HG03175 (cell line): Measurements from ENCODE around the gene TRAPPC12.
"Not testable (repeated sequence)": the region's sequence is repeated elsewhere in the genome, so short reads cannot be mapped to it uniquely, and the experiment has no call there.

ENCODE experiments used
- ATAC-seq: cut with Tn5 transposase; IDR thresholded peaks from one replicate; pipeline ENCODE4 v1.9.1; 2021; ENCODE audit warnings: mild to moderate bottlenecking, moderate library complexity; ENCODE audit not compliant: unreplicated experiment

TRAPPC12 gene

DNA sequence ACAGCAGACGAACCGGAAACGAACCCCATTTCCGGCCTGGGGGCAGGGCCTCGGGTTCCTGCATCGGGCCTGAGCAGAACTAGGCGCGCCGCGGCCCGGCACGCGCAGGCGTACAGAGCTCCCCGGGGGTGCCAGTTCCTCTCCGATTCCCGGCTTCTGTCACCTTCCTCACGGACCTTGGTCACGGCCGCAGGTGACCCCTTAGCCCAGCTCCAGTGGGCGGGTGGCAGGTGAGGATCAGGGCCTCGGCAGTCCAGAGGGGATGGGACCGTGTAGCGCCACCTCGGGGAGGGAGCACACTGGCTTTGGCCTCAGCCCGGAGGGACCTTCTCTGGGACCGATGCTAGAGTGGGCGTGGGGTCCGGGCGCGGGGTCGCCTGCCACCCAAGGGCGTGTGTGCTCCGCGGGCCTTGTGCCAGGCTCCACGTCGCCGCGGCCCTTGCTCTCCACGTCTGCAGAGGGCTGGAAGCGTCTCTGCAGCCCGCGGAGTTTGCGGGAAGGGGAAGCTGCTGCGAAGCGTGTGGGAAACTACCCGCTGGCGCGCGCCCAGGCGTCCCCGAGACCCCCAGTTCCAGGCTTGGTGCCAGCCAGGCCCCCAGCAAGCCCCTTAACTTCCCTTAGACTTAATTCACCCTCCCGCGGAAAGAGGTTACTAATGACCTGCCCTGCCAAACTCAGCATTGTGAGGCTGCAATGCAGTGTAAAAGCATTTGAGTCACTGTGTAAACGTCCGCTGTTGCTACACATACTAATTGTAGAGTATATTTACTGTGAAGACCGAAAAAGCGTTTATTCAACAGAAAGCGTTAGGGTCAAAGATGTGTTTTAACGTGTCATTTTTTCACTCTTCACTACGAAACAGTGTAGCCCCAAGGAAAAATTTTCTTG, at the start of gene TRAPPC12:
TSS of gene TRAPPC12 (plus strand) at position 48 of the 888 bp plus-strand sequence. CDS start 7,930 bp downstream, outside the sequence.
- peak; percentile 74 for ATAC-seq

DNA sequence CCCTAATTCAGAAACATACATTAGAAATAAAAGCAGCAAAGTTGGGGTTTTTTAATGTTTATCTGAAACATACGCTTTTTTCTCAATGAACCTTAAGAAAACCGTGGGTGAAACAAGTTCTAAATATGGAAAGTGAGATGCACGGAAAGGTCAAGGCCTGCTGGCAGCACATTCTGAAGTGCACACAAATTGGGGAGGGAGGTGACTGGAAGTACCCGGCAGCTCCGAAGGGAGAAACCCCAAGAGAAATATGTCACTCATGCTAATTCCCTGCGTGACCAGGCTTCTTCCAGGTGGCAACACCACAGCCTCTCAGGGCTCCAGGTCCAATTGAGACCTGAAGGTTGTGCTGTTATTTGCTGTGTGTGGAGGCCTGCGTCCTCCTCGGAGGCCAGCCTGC, 47.4 kb upstream of the TRAPPC12 start:
- ATAC-seq = no peak

DNA sequence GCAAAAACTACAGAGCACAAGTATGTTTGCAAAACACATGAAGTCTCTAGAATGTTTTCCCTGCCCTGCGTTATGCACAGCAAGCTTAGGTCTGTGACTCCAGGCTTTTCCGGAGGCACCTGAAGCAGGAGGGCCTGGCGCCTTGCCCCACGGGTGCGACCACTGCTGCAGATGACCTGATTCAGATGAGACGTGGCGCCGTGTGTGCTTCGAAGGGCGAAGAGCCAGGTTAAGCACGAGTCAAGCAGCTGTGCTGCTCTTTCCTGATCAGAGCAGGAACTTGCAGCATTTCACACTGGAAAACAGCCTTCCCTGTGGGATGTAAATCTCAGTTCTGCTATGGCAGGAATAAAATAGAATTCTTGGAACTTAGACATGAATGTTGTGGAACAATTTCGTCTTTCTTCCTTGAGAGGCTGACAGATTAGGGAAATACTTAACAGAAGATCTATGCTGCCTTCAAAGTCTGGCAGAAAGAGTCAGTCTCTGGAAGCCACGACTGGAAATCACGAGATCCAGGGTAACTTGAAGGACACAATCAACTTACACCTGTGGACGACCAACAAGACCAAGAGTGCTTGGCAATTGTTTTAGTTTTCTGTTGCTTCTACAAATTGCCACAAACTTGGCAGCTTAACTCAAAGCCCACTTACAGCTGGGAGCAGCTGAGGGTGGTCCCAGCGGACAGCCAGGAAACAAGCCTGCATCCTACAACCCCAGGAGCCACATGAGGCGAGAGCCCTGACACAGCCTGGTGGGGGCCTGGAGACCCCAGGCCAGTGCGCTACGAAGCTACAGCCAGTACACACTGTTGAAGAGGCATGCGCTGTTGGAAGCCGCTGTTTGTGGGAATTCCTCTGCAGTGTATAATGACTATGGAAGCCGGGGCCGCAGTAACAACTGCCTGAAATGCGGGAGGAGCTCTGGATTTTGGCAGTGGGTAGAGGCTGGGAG, 44.8 kb upstream of the TRAPPC12 start:
- ATAC-seq = no peak

DNA sequence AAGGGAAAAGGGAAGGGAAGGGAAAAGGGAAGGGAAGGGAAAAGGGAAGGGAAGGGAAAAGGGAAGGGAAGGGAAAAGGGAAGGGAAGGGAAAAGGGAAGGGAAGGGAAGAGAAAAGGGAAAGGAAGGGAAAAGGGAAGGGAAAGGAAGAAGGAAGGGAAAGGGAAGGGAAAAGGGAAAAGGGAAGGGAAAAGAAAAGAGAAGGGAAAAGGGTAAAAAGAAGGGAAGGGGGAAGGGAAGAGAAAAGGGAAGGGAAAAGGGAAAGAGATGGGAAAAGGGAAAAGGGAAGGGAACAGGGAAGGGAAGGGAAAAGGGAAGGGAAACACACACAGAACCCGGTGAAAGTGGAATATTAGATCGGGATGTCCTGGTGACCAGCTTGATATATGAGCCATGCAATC, 42.6 kb upstream of the TRAPPC12 start:
- ATAC-seq = no peak

DNA sequence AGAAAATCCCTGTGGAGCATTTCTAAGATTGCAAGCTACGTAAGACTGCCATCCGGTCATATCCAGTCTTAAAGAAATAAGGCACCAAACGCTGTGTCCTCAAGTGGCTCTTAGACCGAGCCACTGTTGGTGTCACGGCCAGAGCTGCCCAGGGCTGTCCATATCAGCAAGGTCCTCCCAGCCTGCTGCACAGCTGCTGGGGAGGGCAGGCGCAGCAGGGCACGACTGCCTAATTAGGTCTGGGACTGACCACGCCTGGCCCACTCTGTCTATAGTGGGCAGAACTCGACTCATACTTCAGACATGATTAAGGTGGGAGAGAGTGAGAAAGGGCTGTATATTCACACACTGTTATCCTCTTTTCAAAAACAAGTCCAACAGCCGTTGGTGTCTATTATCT, 41.2 kb upstream of the TRAPPC12 start:
- ATAC-seq = no peak

DNA sequence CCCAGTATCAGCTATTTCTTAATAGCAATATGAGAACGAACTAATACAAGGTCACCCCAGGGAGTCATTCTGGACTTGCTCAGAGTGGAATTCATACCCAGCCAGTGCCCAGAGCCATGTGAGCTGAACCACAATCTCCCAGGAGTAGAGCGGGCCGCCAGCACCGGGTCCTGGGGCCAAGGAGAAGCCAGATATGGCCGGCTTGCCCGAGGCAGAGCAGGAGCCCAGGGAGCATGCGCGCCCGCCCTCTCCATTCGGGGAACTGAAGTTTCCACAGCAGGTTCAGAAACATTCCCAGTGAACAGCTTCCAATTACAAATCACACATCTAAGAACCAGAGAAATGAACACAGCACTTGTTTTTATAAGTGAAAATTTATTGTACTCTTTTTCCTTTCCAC, 39.4 kb upstream of the TRAPPC12 start:
- no peak for ATAC-seq

DNA sequence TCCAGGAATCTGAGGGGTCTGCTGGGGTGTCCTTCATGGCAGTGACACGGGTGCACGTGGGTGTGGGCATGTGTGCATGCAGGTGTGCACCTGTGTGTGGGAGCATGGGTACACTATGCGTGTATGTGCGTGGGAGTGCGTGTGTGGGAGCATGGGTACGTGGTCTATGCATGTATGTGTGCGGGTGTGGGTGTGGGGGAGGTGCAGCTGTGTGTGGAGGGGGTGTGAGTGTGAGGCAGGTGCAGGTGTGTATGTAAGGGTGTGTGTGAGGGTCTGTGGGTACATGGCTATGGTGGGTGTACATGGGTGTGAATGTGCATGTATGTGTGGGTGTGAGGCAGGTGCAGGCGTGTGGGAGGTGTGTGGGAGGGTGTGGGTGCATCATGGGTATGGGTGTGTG, 38.2 kb upstream of the TRAPPC12 start:
- no peak for ATAC-seq

DNA sequence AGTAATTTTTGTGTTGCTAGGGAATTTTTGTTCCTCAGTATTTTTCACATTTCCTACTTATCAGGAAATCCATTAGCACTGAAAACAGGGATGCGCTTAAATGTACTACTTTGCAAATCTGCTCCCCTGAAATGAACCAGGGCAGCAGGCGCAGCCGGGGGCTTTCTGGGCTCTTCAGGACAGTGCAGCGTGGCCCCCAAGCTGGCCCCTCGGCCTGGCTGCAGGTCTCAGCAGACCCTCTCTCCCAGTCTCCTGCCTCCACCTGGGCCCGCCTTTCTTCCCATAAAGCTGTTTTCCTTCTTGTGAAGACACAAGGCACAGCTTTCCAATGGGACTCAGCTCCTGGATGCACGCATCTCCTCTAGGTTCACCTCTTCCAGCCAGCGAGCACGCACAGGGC, 37.2 kb upstream of the TRAPPC12 start:
- no peak for ATAC-seq

DNA sequence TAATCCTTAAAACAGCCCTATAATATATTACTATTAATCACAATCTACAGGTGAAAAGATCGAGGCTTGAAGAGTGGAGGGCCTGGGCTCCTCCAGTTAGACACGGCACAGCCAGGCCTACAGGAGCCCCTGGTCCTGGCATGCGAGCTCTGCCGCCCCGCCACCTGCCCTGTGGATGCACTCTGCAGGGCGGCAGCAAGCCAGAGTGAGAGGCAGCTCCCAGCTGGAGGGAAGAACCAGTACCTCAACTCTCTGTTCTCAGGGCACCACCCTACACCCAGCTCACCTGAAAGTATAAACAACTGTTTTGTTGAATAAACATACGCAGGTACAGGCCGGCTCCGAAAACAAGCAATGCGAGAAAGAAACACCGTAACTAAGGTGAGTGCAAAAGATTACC, 36.5 kb upstream of the TRAPPC12 start:
- no peak for ATAC-seq

DNA sequence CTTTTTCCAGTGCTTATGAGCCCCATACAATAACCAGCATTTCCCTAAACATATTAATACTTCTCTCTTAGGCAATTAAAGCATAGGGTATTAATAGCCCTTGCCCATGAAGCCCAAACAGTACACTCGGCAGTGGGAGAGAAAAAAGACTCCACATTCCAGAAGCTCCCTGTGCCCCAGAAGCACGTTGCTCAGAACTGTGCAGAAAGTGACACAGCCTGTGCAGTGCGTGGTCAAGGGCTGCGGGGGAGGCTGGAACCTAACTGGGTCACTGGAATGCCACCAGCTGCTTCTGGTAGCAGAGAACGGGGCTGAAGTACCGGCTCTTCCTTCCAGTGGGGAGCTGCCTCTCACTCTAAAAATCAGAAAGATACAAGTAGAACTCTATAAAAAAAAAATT, 34.6 kb upstream of the TRAPPC12 start:
- no peak for ATAC-seq

DNA sequence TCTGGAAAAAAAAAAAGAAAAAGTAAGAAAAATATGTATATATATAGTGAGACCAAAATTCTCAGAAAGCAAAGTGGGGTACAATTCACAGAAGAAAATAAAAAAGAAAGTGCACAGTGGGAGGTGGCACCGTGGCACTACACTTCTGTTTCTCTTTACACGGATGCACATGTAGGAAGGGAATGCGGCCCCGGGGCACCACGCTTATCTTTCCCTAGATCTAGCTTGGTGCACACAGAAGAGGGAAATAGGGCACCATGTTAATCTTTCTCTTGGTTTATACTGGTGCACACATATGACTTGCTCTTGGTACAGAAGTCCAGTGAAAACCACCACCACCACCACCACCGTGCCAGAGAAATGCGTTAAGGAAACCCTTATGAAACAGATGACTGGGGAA, 33.9 kb upstream of the TRAPPC12 start:
- ATAC-seq = no peak

DNA sequence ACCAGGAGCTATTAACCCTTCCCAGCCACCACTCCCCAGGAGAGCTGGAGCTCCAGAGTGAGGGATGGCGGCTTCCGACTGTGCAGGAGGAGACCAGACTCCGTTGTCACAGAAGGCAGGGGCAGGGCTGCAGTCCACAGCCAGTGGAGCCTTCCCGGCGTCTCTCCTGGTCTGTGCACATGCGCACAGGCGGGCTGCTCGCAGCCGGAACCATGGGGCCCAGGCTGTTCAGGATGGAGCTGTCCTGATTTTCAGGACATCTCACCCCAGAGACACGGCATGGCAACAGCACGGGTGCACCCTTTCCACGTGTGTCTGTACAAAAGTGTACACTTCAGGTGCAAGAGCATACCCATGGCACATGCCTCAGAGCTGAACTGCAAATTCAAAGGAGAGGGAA, 30.7 kb upstream of the TRAPPC12 start:
- no peak for ATAC-seq

DNA sequence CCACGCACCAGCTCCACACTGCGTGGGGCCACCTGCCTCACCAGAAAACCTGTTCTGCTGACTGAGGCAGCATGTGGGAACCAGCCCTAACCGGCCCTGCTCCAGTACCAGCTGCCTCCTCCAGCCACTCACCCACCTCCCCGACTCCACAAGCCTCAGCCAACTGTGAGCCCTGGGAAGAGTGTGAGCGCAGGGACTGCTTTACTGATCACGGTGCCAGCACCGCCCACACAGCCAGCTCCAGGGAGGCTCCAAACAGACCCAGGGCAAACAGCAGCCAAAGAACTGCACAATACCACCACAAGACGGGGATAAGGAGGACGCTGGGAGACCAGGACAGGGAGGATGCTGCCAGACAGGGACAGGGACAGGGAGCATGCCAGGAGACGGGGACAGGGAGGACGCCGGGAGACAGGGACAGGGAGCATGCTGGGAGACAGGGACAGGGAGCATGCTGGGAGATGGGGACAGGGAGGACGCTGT, 30.2 kb upstream of the TRAPPC12 start:
- no peak for ATAC-seq

DNA sequence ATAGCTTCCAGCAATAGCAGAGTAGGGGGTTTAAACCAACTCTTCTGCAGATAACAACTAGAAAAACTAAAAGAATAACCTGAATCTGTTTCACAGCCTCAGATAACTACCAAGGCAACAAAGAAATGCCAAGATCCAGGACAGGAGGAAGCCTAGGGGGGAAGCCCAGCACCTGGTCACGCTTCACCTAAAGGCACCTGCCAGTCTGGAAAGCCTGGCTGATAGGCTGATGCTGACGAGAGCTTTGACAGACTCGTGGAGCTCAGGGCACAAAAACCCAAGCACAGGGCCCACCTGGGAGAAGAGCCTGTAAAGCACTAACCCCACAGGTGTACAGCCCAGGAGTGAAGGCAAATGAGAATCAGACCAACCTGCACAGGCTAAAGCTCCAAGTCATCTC, 24.5 kb upstream of the TRAPPC12 start:
- ATAC-seq = no peak

DNA sequence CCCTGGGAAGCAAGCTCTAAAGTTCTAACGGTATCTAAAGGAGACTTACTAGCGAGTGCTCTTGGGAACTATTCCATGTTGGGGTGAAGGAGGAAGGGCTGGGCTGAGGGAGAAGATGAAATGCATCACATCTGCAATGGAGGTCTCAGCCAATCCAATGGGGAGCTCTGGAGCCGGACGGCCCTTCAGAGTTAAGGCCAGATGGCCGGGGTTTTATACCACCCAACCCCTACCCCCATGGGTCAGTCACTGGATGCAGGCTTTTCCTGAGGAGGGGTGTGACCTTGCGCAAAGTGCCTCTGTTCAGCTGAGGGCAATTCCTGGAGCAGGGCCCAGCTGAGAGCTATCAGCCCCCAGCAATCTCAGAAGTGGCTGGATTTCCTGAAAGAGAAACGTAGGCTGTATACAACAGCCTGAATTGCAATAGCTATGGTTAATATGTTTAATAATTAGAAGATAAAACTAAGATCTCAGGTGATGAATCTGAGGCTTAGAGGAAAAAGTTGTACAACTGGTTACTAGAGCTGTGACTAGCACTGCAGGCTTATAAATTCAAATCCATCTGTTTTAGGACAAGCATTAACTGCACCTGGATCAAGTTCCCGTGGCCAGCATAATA, 23.4 kb upstream of the TRAPPC12 start:
- ATAC-seq = no peak

DNA sequence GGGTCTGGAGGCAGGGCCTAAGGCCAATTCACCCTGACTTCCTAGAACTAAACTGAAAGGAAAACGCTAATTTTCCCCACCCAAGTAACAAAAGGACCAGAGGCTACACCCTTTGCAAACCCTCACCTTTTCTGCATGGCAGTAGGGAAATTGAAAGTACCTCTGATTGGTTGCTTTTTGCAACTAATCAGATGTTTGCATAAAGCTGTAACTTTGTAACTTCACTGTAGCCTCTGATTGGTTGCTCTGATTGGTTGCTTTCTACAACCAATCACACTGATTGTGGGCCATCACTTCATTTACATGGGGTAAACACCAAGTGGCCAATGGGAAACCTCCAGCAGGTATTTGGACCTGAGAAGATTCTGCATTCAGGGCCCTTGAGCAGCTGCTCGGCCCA, 22.7 kb upstream of the TRAPPC12 start:
- ATAC-seq = no peak

DNA sequence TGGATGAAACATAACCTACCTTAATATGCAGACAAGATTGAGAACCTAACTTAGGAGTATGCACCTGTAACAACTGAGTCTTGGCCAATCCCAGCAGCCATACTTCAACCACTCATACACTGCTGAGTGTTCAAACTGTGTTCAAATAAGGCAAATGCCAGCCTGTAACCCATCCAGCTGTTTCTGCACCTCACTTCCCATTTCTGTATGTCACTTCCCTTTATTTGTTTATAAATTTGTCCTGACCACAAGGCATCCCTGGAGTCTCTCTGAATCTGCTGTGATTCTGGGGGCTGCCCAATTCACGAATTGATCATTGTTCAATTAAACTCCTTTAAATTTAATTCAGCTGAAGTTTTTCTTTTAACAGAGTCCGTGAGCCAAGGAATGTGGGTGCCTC, 22.0 kb upstream of the TRAPPC12 start:
- not testable (repeated sequence) for ATAC-seq

DNA sequence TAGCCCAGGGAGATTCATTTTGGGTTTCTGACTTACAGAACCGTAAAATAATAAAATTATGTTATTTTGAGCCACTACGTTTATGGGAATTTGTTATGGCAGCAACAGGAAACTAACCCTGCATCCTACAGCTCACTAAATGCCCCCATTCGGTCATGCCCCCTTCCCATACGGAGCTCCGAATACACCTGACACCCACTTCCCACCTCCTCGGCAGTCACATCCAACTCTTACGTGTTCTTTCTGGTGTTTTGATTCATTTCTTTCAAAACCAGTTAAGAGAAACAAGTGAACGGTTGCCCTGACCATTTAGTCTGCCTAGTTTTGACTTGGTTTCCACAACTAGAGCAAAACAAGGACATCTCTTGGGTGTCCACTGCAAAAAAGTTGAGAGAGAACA, 21.6 kb upstream of the TRAPPC12 start:
- ATAC-seq = no peak

DNA sequence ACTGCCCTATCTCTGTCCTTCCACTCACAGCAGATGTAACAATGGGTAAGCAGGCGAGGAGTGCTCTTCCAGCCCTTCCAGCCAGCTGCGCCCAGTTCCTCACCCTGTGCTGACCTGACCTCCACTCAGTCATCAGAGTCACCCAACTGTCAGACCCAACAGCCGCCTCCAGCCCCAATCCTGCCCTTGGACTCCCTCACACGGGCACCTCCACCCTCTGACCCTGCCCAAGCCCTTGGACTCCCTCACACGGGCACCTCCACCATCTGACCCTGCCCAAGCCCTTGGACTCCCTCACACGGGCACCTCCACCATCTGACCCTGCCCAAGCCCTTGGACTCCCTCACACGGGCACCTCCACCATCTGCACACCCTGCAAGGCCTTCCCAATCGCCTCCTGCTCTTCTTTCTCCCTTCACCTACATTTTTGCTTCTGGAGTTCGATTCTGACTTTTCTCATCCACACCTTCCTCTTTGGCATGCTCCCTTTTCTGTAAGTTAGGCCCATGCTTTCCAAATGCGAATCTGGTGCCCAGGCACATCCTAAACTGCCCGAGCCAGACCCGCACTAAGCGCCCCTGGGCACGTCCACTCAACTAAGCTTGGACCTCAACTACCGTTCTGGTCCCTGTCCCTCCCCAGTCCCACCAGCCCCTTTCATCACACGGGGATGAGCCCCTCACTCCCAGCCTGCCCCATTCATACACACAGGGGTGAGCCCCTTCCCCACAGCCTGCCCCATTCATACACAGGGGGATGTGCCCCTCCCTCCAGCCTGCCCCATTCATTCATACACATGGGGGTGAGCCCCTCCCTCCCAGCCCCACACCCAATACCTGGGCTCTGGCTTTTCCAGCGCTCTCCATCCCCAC, 17.7 kb upstream of the TRAPPC12 start:
- ATAC-seq = no peak

DNA sequence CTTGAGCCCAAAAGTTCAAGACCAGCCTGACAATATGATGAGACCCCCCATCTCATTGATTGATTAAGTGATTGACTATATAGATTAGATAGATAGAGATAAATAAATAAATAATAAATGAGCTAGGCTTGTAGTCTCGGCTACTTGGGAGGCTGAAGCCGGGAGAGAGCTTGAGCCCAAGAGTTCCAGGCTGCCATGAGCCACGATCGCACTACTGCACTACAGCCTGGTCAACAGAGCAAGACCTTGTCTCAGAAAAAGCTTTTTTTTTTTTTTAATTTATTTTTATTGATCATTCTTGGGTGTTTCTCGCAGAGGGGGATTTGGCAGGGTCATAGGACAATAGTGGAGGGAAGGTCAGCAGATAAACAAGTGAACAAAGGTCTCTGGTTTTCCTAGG, 14.3 kb upstream of the TRAPPC12 start:
- no peak for ATAC-seq
